DND-41 (cell line): ENCODE measurements around the gene SON.

Source experiments
- ATAC-seq: fragments of 200-7000 bp; cut with Tn5 transposase; 3 replicates; pipeline ENCODE4 v1.9.1; 2021; ENCODE audit warnings: low read depth; ENCODE audit not compliant: insufficient read depth
- DNase-seq: peaks from one replicate; pipeline ENCODE4 v3.0.0-alpha.2; 2020
- H2AFZ ChIP-seq: 2 replicates; pipeline ENCODE4 v1.6.0; 2012; ENCODE audit warnings: low read depth, low read length
- H3K27ac ChIP-seq: 2 replicates; pipeline ENCODE4 v1.5.1; 2012; ENCODE audit warnings: low read length, inconsistent platforms
- H3K27me3 ChIP-seq: fragments of 200-600 bp; sonication (generic); 2 replicates; pipeline ENCODE4 v1.6.0; 2012; ENCODE audit warnings: low read length, mild to moderate bottlenecking, inconsistent platforms; ENCODE audit not compliant: insufficient read depth, poor library complexity
- H3K36me3 ChIP-seq: 2 replicates; pipeline ENCODE4 v1.5.1; 2012; ENCODE audit warnings: low read length, inconsistent platforms; ENCODE audit not compliant: insufficient read depth
- H3K4me1 ChIP-seq: 2 replicates; pipeline ENCODE4 v1.5.1; 2012; ENCODE audit warnings: mild to moderate bottlenecking, low read length; ENCODE audit not compliant: insufficient read depth
- H3K4me2 ChIP-seq: 2 replicates; pipeline ENCODE4 v1.6.0; 2012; ENCODE audit warnings: mild to moderate bottlenecking, moderate library complexity, low read length, inconsistent platforms; ENCODE audit not compliant: insufficient read depth
- H3K4me3 ChIP-seq, 2 experiments: fragments of 200-600 bp in 1 of 2; shearing (Covaris generic) in 1 of 2; 2 replicates each; pipeline ENCODE4 v1.5.1; 2012 to 2016; ENCODE audit warnings: inconsistent platforms in 2 of 2, low read length in 2 of 2, mild to moderate bottlenecking in 2 of 2, low read depth in 1 of 2, moderate library complexity in 1 of 2
- H3K79me2 ChIP-seq: 2 replicates; pipeline ENCODE4 v1.6.0; 2012; ENCODE audit warnings: low read length, inconsistent platforms; ENCODE audit not compliant: insufficient read depth
- H3K9ac ChIP-seq: 2 replicates; pipeline ENCODE4 v1.6.0; 2012; ENCODE audit warnings: low read depth, mild to moderate bottlenecking, inconsistent platforms, low read length, moderate library complexity
- H3K9me3 ChIP-seq: 2 replicates; pipeline ENCODE4 v1.5.1; 2012; ENCODE audit warnings: low read length, moderate library complexity, mild to moderate bottlenecking, inconsistent platforms; ENCODE audit not compliant: insufficient read depth, severe bottlenecking
- H4K20me1 ChIP-seq: 2 replicates; pipeline ENCODE4 v1.6.0; 2012; ENCODE audit warnings: low read length; ENCODE audit not compliant: insufficient read depth
- EZH2 ChIP-seq: IDR thresholded peaks from 3 replicates; pipeline ENCODE4 v1.6.1; 2012; ENCODE audit warnings: borderline replicate concordance, low read depth, mild to moderate bottlenecking, moderate library complexity, low read length, inconsistent platforms; ENCODE audit not compliant: severe bottlenecking
- TF ChIP-seq, protein P1 (sequence below): IDR thresholded peaks from 2 replicates; pipeline ENCODE4 v1.5.1; 2012; ENCODE audit warnings: borderline replicate concordance, low read length, moderate library complexity, mild to moderate bottlenecking; ENCODE audit not compliant: poor library complexity, severe bottlenecking; ENCODE audit errors: extremely low read depth

SON gene

GRCh38 chr21:33511639-33512038 lies 31.2 kb upstream of the SON start:
- ATAC-seq = no peak
- Histone ChIP-seq H3K4me3 (no peak overlapping the region), H3K4me1 (no peaks in the 10 kb centered on the region), H3K27ac (no peak overlapping the region), H2AFZ (no peak overlapping the region), H3K79me2 (no peaks in the 10 kb centered on the region), H3K4me2 (no peak overlapping the region), H4K20me1 (no peaks in the 10 kb centered on the region), H3K9me3 (no peaks in the 10 kb centered on the region), H3K27me3 (no peaks in the 10 kb centered on the region), H3K36me3 (peaks cover 86% of the 10 kb centered on the region), H3K9ac (no peak overlapping the region)
- TF ChIP-seq, protein P1, sequence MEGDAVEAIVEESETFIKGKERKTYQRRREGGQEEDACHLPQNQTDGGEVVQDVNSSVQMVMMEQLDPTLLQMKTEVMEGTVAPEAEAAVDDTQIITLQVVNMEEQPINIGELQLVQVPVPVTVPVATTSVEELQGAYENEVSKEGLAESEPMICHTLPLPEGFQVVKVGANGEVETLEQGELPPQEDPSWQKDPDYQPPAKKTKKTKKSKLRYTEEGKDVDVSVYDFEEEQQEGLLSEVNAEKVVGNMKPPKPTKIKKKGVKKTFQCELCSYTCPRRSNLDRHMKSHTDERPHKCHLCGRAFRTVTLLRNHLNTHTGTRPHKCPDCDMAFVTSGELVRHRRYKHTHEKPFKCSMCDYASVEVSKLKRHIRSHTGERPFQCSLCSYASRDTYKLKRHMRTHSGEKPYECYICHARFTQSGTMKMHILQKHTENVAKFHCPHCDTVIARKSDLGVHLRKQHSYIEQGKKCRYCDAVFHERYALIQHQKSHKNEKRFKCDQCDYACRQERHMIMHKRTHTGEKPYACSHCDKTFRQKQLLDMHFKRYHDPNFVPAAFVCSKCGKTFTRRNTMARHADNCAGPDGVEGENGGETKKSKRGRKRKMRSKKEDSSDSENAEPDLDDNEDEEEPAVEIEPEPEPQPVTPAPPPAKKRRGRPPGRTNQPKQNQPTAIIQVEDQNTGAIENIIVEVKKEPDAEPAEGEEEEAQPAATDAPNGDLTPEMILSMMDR = no peak
- TF ChIP-seq EZH2 = no peak
- DNase-seq = no peak

GRCh38 chr21:33512481-33512880 lies 30.4 kb upstream of the SON start:
- H4K20me1 ChIP-seq = no peaks in the 10 kb centered on the region
- DNase-seq = no peak
- no peaks in the 10 kb centered on the region for H3K79me2 ChIP-seq
- H3K4me1 ChIP-seq = no peaks in the 10 kb centered on the region
- peaks cover 91% of the 10 kb centered on the region for H3K36me3 ChIP-seq
- H3K9ac ChIP-seq = no peak overlapping the region
- TF ChIP-seq, protein P1 = no peak
- TF ChIP-seq EZH2 = no peak
- no peak overlapping the region for H2AFZ ChIP-seq
- H3K27ac ChIP-seq = no peak overlapping the region
- H3K4me3 ChIP-seq = no peak overlapping the region
- ATAC-seq = no peak
- H3K27me3 ChIP-seq = no peaks in the 10 kb centered on the region
- H3K4me2 ChIP-seq = no peak overlapping the region
- H3K9me3 ChIP-seq = no peaks in the 10 kb centered on the region

DNA sequence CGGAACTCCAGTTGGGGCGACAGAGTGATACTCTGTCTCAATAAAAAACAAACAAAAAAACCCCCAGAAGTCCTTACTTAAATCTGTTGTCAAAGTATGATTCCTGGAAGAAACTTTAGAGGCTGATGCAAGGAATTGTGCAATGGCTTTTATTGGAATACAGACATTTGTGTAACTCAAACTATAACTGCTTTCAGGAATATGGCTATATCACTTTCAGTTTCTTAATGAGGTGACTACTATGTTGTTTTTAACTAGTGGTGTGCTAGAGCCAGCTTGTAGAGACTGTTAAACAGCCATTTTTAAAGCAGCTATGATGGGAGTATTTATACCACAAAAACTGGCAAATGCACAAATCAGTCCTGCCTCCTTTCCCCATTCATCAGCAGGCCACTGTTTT lies 28.6 kb upstream of the SON start:
- DNase-seq (no peak), ATAC-seq (no peak)
- no peak for TF ChIP-seq EZH2
- TF ChIP-seq, protein P1 = no peak
- Histone ChIP-seq H4K20me1 (no peaks in the 10 kb centered on the region), H3K4me2 (no peak overlapping the region), H3K9me3 (no peaks in the 10 kb centered on the region), H3K36me3 (peaks cover 88% of the 10 kb centered on the region), H2AFZ (no peak overlapping the region), H3K27me3 (no peaks in the 10 kb centered on the region), H3K4me3 (no peak overlapping the region), H3K79me2 (no peaks in the 10 kb centered on the region), H3K9ac (no peak overlapping the region), H3K4me1 (no peaks in the 10 kb centered on the region), H3K27ac (no peak overlapping the region)

DNA sequence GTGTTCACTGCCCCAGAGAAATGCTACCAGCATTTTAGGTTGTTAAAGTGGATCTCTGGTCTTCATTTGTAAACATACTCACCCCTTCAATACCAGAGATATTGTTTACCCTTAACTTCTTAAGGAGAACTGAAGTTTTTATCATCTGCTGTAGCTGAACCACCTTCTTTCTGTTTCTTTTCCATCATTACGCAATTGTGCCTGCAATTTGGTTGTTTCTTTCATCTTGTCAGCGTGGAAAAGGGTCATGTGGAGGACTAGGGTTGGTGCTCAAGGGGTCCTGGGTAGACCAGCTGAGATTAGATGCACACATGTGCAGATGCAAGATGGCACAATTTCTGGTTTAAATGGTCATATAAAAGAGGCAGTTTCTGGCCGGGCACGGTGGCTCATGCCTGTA lies 23.9 kb upstream of the SON start:
- Histone ChIP-seq H3K27me3 (no peaks in the 10 kb centered on the region), H3K79me2 (no peaks in the 10 kb centered on the region), H4K20me1 (no peaks in the 10 kb centered on the region)

More for the DNA sequence above, 23.9 kb upstream of the SON start:
- no peak for DNase-seq
- H3K9ac ChIP-seq = no peak overlapping the region
- TF ChIP-seq EZH2 = no peak
- TF ChIP-seq, protein P1 = no peak
- no peaks in the 10 kb centered on the region for H3K4me1 ChIP-seq
- no peaks in the 10 kb centered on the region for H3K9me3 ChIP-seq
- H3K4me2 ChIP-seq = no peak overlapping the region
- H2AFZ ChIP-seq = no peak overlapping the region
- H3K36me3 ChIP-seq = peaks cover 77% of the 10 kb centered on the region
- ATAC-seq = no peak
- H3K4me3 ChIP-seq = no peak overlapping the region
- H3K27ac ChIP-seq = no peak overlapping the region
